GM21786 (cell line): ENCODE results near the gene PPP1R9A.

Experiments
- ATAC-seq: cut with Tn5 transposase; IDR thresholded peaks from one replicate; pipeline ENCODE4 v1.9.1; 2021; ENCODE audit not compliant: unreplicated experiment

The PPP1R9A gene

GRCh38 chr7:95342642-95343307 is 435.4 kb downstream of the PPP1R9A start:
- ATAC-seq: no peak
